B cell (primary cell): ENCODE data around the gene ZSWIM3. TPM values are rescaled to one million over a fixed set of nuclear protein-coding genes. Genes with fewer than 3 reads are reported as not detected.

Experiments
- ATAC-seq: fragments of 200-7000 bp; cut with Tn5 transposase; one replicate; pipeline ENCODE4 v1.10.0; 2021; ENCODE audit warnings: low read depth, mild to moderate bottlenecking, moderate number of reproducible peaks, moderate library complexity
- CTCF ChIA-PET: fragments of 350-600 bp; sonication (Branson Sonifier 250); formaldehyde crosslinking; loops from one replicate; lab custom pipeline; 2021; ENCODE audit warnings: antibody characterized with exemption, inconsistent platforms; lab: Charles Lee
- POLR2A ChIA-PET: fragments of 350-600 bp; sonication (Branson Sonifier 250); formaldehyde crosslinking; loops from one replicate; lab custom pipeline; 2021; ENCODE audit warnings: antibody characterized with exemption; lab: Charles Lee
- DNase-seq: peaks from one replicate; pipeline ENCODE4 v3.0.0; 2013
- H2AFZ ChIP-seq: 2 replicates; pipeline ENCODE4 v1.6.1; 2012; ENCODE audit warnings: mild to moderate bottlenecking, low read depth, low read length; ENCODE audit not compliant: insufficient read depth, poor library complexity, severe bottlenecking
- H3K27ac ChIP-seq, 2 donors: 1 replicate in 1 of 2; 2 replicates in 1 of 2; pipeline ENCODE4 v1.5.1; 2012 to 2013; ENCODE audit warnings: low read length in 2 of 2, mild to moderate bottlenecking in 2 of 2, moderate library complexity in 1 of 2
- H3K27me3 ChIP-seq, 4 experiments: fragments of 200-600 bp in 1 of 4; sonication (generic) in 1 of 4; replicated peaks in 1 of 4; 1 replicate in 2 of 4; 2 replicates in 2 of 4; pipeline versions ENCODE4 v1.6.1 to v1.7.0; 2013 to 2016; ENCODE audit warnings: low read length in 3 of 4, mild to moderate bottlenecking in 2 of 4, mixed read lengths in 1 of 4, moderate library complexity in 1 of 4; ENCODE audit not compliant: insufficient read depth in 4 of 4, control insufficient read depth in 3 of 4; ENCODE audit errors: control extremely low read depth in 1 of 4
- H3K36me3 ChIP-seq, 2 experiments: replicated peaks in 1 of 2; 1 replicate in 1 of 2; 2 replicates in 1 of 2; pipeline versions ENCODE4 v1.6.1 to v1.7.1; 2013; ENCODE audit warnings: low read length in 1 of 2; ENCODE audit not compliant: insufficient read depth in 2 of 2, control insufficient read depth in 1 of 2; ENCODE audit errors: control extremely low read depth in 1 of 2, extremely low read depth in 1 of 2
- H3K4me1 ChIP-seq, 2 donors: fragments of 200-600 bp in 1 of 2; sonication (generic) in 1 of 2; 1 replicate in 1 of 2; 2 replicates in 1 of 2; pipeline versions ENCODE4 v1.5.1 to v1.6.1; 2013 to 2017; ENCODE audit warnings: low read length in 2 of 2; ENCODE audit not compliant: control insufficient read depth in 2 of 2, insufficient read depth in 2 of 2
- H3K4me2 ChIP-seq: replicated peaks from 2 replicates; pipeline ENCODE3; 2012; ENCODE audit warnings: mild to moderate bottlenecking, low read depth, low read length; ENCODE audit not compliant: poor library complexity, severe bottlenecking
- H3K4me3 ChIP-seq, 5 experiments: fragments of 200-600 bp in 1 of 5; sonication (generic) in 1 of 5; 1 replicate in 3 of 5; 2 replicates in 2 of 5; pipeline versions ENCODE4 v1.5.1 to v1.7.0; 2011 to 2016; ENCODE audit warnings: low read length in 4 of 5, mild to moderate bottlenecking in 4 of 5, low read depth in 2 of 5, control low read depth in 1 of 5, moderate library complexity in 1 of 5; ENCODE audit not compliant: insufficient read depth in 1 of 5; ENCODE audit errors: control extremely low read depth in 1 of 5, extremely low read depth in 1 of 5
- H3K79me2 ChIP-seq: fragments of 200-600 bp; sonication (generic); one replicate; pipeline ENCODE4 v1.6.0; 2016; ENCODE audit warnings: low read length; ENCODE audit not compliant: control insufficient read depth, insufficient read depth
- H3K9ac ChIP-seq: fragments of 200-600 bp; sonication (generic); 2 replicates; pipeline ENCODE4 v1.6.1; 2017; ENCODE audit warnings: mild to moderate bottlenecking, low read length, moderate library complexity
- H3K9me3 ChIP-seq, 3 donors: one replicate each; pipeline versions ENCODE4 v1.6.1 to v1.7.1; 2013; ENCODE audit warnings: low read length in 2 of 3; ENCODE audit not compliant: control insufficient read depth in 2 of 3, insufficient read depth in 1 of 3; ENCODE audit errors: control extremely low read depth in 1 of 3
- H4K20me1 ChIP-seq: 2 replicates; pipeline ENCODE4 v1.6.0; 2012; ENCODE audit warnings: mild to moderate bottlenecking, low read length; ENCODE audit not compliant: insufficient read depth, control insufficient read depth, poor library complexity, severe bottlenecking
- H3K27ac Mint-ChIP-seq: one replicate; pipeline ENCODE4 v1.8.0; 2021; ENCODE audit warnings: mixed read lengths
- H3K27me3 Mint-ChIP-seq: one replicate; pipeline ENCODE4 v1.8.0; 2021; ENCODE audit warnings: mixed read lengths
- H3K4me1 Mint-ChIP-seq: one replicate; pipeline ENCODE4 v1.8.0; 2021; ENCODE audit warnings: mixed read lengths
- H3K4me3 Mint-ChIP-seq: one replicate; pipeline ENCODE4 v1.8.0; 2021; ENCODE audit warnings: mixed read lengths
- H3K9me3 Mint-ChIP-seq: one replicate; pipeline ENCODE4 v1.8.0; 2022; ENCODE audit warnings: mixed read lengths; ENCODE audit not compliant: insufficient read depth
- CTCF ChIP-seq: fragments of 200-600 bp; IDR thresholded peaks from one replicate; pipeline ENCODE4 v1.8.0; 2022; ENCODE audit warnings: antibody characterized with exemption, mild to moderate bottlenecking
- EZH2 ChIP-seq: IDR thresholded peaks from 2 replicates; pipeline ENCODE4 v1.6.1; 2012; ENCODE audit warnings: borderline replicate concordance, low read depth, mild to moderate bottlenecking, moderate library complexity, low read length; ENCODE audit not compliant: insufficient read depth, poor library complexity, severe bottlenecking
- WGBS: methylation state at CpG from one replicate; pipeline ENCODE4 v1.1.5; 2013; ENCODE audit warnings: missing lambda C conversion rate; ENCODE audit not compliant: insufficient coverage; 5-methylcytosine and 5-hydroxymethylcytosine counted together
- intact Hi-C: fragments of 100-400 bp; cut with micrococcal nuclease; formaldehyde crosslinking; loops from one replicate; pipeline ENCODE4 v1.10.0; 2022
- polyA plus RNA-seq: library from polyadenylated mRNA; depleted of rRNA; stranded (reverse); fragments of >200 nt; gene quantifications from 2 replicates; pipeline ENCODE4 v1.2.3, GENCODE V29; 2012
- total RNA-seq, 2 donors: library from RNA; stranded (reverse); fragments of 120-200 nt in 1 of 2; gene quantifications; 1 replicate in 1 of 2; 2 replicates in 1 of 2; pipeline versions ENCODE4 v1.2.3 to v1.2.4, GENCODE V29; 2013 to 2022

Gene ZSWIM3
- total and polyA plus RNA-seq, 2 donors (not counting 1 experiment from before 2014, with no cell fraction given) = 4.0 to 7.1 TPM

GRCh38 chr20:45860560-45861220 lies 3.3 kb downstream of the ZSWIM3 start:
- H3K4me1 ChIP-seq = peaks cover 18 to 22% of the 10 kb centered on the region in 2 donors
- TF ChIP-seq EZH2 = no peak
- no peak for TF ChIP-seq CTCF
- no peak overlapping the region for H3K27ac ChIP-seq
- H3K9me3 Mint-ChIP-seq = no peaks in the 10 kb centered on the region
- WGBS = 90% methylated on average over 5 of the region's 7 CpGs
- no peak overlapping the region for H3K27ac Mint-ChIP-seq
- no peaks in the 10 kb centered on the region for H3K36me3 ChIP-seq
- H3K4me2 ChIP-seq = no peak overlapping the region
- H3K4me3 ChIP-seq = no peak overlapping the region
- H3K9ac ChIP-seq = no peak overlapping the region
- no peaks in the 10 kb centered on the region for H4K20me1 ChIP-seq
- H3K79me2 ChIP-seq = peaks cover 57% of the 10 kb centered on the region
- intact Hi-C loops = no loop called here
- ChIA-PET POLR2A (interaction anchor here (0.6 kb wide), 2 partner anchors 49 to 60 kb away, joined by 3 to 9 read pairs; no protein-coding TSS in a partner anchor), CTCF (interaction anchor here (1.2 to 1.6 kb wide), 2 partner anchors 29 to 62 kb away, joined by 4 to 6 read pairs; no protein-coding TSS in a partner anchor)
- peaks cover 0 to 3% (median 0%) of the 10 kb centered on the region in 3 donors for H3K9me3 ChIP-seq
- ATAC-seq = no peak
- no peak overlapping the region for H2AFZ ChIP-seq
- DNase-seq = no peak
- peaks cover 29% of the 10 kb centered on the region for H3K4me1 Mint-ChIP-seq
- H3K27me3 ChIP-seq = no peaks in the 10 kb centered on the region
- H3K4me3 Mint-ChIP-seq = peak overlapping the region; percentile 32
- no peaks in the 10 kb centered on the region for H3K27me3 Mint-ChIP-seq
